ENCODE data around the gene CEACAM19. TPM values are rescaled to one million over a fixed set of nuclear protein-coding genes. Genes with fewer than 3 reads are reported as not detected.

Gene CEACAM19
- total RNA-seq, 1 experiment from 2014 or later, result 1.2 TPM

GRCh38 chr19:44703336-44704078, 32.2 kb downstream of the CEACAM19 start:
- DNase-seq (ENCODE audit: low read depth, low spot score), result no peak
- ATAC-seq, result no peak
- Histone ChIP-seq H3K4me1 (ENCODE audit: control insufficient read depth, insufficient read depth, low read length) (no peaks in the 10 kb centered on the region), H3K9me3 (ENCODE audit: control insufficient read depth, insufficient read depth, low read depth, low read length) (no peaks in the 10 kb centered on the region), H3K27me3 (ENCODE audit: control insufficient read depth, insufficient read depth, low read length) (no peaks in the 10 kb centered on the region), H3K36me3 (ENCODE audit: control insufficient read depth, insufficient read depth, low read length) (no peaks in the 10 kb centered on the region), H3K4me3 (ENCODE audit: low read depth in 2 of 2, low read length in 2 of 2) (no peak overlapping the region), H3K27ac (ENCODE audit: low read length) (no peak overlapping the region)
- intact Hi-C loops (cut with micrococcal nuclease; ENCODE audit: unreplicated experiment), result no loop called here
- ChIA-PET CTCF (no interaction called here), POLR2A (no interaction called here)
- no TSS peak for BruUV-seq (replicated peaks)
- TF ChIP-seq POLR2AphosphoS5 (IDR thresholded peaks at IDR 0.05; ENCODE audit: low read depth, low read length) (no peak), TCF7L2 (IDR thresholded peaks at IDR 0.05; ENCODE audit: low read depth, low read length) (no peak), CTCF (IDR thresholded peaks at IDR 0.05) (no peak), REST (IDR thresholded peaks at IDR 0.05; ENCODE audit: insufficient read depth in 1 of 2, low read depth in 2 of 2, low read length in 1 of 2) (no peak), SIN3A (IDR thresholded peaks at IDR 0.05; ENCODE audit: borderline replicate concordance, insufficient read depth, low read depth, low read length) (no peak)
- in situ Hi-C loops (cut with HindIII; ENCODE audit: low pct_unique_long_range_greater_than_20kb, low sequenced_read_pairs), result no loop called here

GRCh38 chr19:44704982-44705381, 33.7 kb downstream of the CEACAM19 start:
- no peaks in the 10 kb centered on the region for H3K4me1 ChIP-seq (ENCODE audit: control insufficient read depth, insufficient read depth, low read length)
- no peak overlapping the region for H3K4me3 ChIP-seq (ENCODE audit: low read depth in 2 of 2, low read length in 2 of 2)
- POLR2A ChIA-PET, result interaction anchor here (0.6 kb wide), 1 partner anchor 32 kb away, joined by 3 read pairs; no protein-coding TSS in a partner anchor
- H3K27ac ChIP-seq (ENCODE audit: low read length), result no peak overlapping the region
- ATAC-seq, result no peak
- intact Hi-C loops (cut with micrococcal nuclease; ENCODE audit: unreplicated experiment) (no loop called here), in situ Hi-C loops (cut with HindIII; ENCODE audit: low pct_unique_long_range_greater_than_20kb, low sequenced_read_pairs) (no loop called here)
- DNase-seq (ENCODE audit: low read depth, low spot score), result no peak
- H3K36me3 ChIP-seq (ENCODE audit: control insufficient read depth, insufficient read depth, low read length), result no peaks in the 10 kb centered on the region
- H3K9me3 ChIP-seq (ENCODE audit: control insufficient read depth, insufficient read depth, low read depth, low read length), result no peaks in the 10 kb centered on the region
- no peaks in the 10 kb centered on the region for H3K27me3 ChIP-seq (ENCODE audit: control insufficient read depth, insufficient read depth, low read length)
- CTCF ChIA-PET, result interaction anchor here (0.6 kb wide), 1 partner anchor 12 kb away, joined by 6 read pairs; no protein-coding TSS in a partner anchor
- no TSS peak for BruUV-seq (replicated peaks)
- no peak for TF ChIP-seq REST (IDR thresholded peaks at IDR 0.05; ENCODE audit: insufficient read depth in 1 of 2, low read depth in 2 of 2, low read length in 1 of 2)
- no peak for TF ChIP-seq POLR2AphosphoS5 (IDR thresholded peaks at IDR 0.05; ENCODE audit: low read depth, low read length)
- TF ChIP-seq TCF7L2 (IDR thresholded peaks at IDR 0.05; ENCODE audit: low read depth, low read length), result no peak
- no peak for TF ChIP-seq SIN3A (IDR thresholded peaks at IDR 0.05; ENCODE audit: borderline replicate concordance, insufficient read depth, low read depth, low read length)
- TF ChIP-seq CTCF (IDR thresholded peaks at IDR 0.05), result no peak
